Smooth muscle cell of the umbilical artery (primary cell): ENCODE results near the gene LHFPL4. TPM values are rescaled to one million over a fixed set of nuclear protein-coding genes. Genes with fewer than 3 reads are reported as not detected.

Source experiments
- total RNA-seq: library from RNA; depleted of rRNA; stranded (reverse); fragments of >200 nt; gene quantifications from 2 replicates; pipeline ENCODE4 v1.2.3, GENCODE V29; 2014

LHFPL4 gene
- not detected in 2 replicates for total RNA-seq

DNA sequence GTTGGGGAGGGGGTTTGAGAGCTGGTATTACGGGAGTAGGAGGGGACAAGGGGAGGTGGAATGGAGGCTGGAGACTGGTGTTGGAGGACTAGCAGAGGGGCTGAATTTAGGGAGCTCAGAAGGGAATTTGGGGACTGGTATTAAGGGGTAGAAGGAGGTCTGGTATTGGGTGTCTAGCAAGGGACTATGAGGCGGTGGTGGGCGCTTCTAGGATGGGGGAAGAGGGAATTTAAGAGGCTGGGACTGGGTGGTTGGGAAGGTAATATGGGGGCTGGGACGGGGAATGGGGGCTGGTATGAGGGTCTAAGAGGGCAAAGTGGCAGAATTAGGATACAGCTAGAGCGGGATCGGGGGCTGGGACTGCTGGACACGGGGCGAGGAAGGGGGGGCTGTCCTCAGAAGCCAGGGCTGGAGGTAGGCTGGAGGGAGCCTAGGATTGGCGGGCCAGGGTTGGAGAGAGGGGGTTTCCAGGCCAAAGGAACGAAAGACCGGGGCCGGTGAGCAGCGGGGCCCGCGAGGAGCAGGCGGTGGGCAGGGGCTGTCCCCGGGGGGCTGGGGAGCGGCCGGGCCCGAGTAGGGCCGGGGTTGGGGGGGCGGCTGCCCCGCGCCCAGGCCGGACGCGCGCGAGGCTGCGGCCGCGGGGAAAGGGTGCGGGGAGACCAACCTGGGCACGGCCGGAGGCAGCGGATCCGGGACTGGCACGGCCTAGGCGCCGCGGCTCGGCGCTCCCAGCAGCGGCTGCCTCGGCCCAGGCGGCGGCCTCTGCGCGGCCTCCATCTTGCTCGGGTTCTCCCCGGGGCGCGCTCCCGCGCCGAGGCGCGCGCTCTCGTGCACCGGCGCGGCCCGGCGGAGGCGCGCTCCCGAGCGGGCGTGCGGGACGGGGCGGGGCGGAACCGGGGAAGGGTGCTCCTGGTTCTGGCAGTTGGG lies at the start of gene LHFPL4:
Gene LHFPL4 (minus strand): TSS at position 802 of the 927 bp plus-strand sequence. CDS start 1,143 bp downstream, outside the sequence.

Other genes starting within 250 kb of the LHFPL4 start
- gene THUMPD3, start 190.8 kb downstream of the LHFPL4 start, total RNA-seq: 53.4 and 61.3 TPM in 2 replicates
- gene SETD5, start 156.2 kb downstream of the LHFPL4 start, total RNA-seq: 54.3 and 82.2 TPM in 2 replicates
- gene MTMR14, start 95.7 kb upstream of the LHFPL4 start, total RNA-seq: 23.8 and 31.3 TPM in 2 replicates
- gene CPNE9, start 150.0 kb upstream of the LHFPL4 start, total RNA-seq: not detected in 2 replicates
- 12.8 and 20.5 TPM in 2 replicates for gene BRPF1, start 177.9 kb upstream of the LHFPL4 start, total RNA-seq
- 14.0 and 14.4 TPM in 2 replicates for gene OGG1, start 196.1 kb upstream of the LHFPL4 start, total RNA-seq
- gene CAMK1, start 216.1 kb upstream of the LHFPL4 start, total RNA-seq: 14.0 and 20.8 TPM in 2 replicates
- gene TADA3, start 238.7 kb upstream of the LHFPL4 start, total RNA-seq: 72.2 and 89.4 TPM in 2 replicates
- gene ARPC4, start 239.3 kb upstream of the LHFPL4 start, total RNA-seq: 200 and 210 TPM in 2 replicates